Measurements from ENCODE around the gene NTMT2. TPM values are rescaled to one million over a fixed set of nuclear protein-coding genes. Genes with fewer than 3 reads are reported as not detected.
"Not testable (repeated sequence)": the region's sequence is repeated elsewhere in the genome, so short reads cannot be mapped to it uniquely, and the experiment has no call there.

The NTMT2 gene
- total RNA-seq, 2 donors from 2014 or later, result not detected

DNA sequence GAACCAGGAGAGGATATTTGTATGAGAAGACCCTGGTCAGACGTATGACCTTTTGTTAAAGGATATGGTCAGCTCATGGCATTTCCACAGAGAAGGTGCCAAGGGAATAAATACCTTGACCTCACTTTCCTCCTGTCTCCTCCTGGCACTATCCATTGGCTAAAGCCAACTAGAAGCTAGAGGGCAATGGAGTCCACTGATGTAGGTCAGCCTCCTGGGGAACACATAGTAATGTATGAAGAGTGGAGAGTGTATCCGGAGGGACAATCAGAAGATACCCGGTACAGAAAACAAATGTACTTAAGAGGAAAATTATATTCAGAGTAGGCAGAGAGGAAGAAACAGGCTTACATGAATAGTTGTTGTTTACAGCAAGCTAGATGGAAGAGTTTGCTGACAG, 698 bp upstream of the NTMT2 start:
- Mint-ChIP-seq H3K9me3 (peaks cover 12% of the 10 kb centered on the region), H3K36me3 (ENCODE audit: low read depth) (no peaks in the 10 kb centered on the region), H3K4me1 (peaks cover 4% of the 10 kb centered on the region), H3K4me3 (no peak overlapping the region), H3K27ac (no peak overlapping the region), H3K27me3 (peaks cover 5% of the 10 kb centered on the region)
- no peak for ATAC-seq (replicated peaks)

DNA sequence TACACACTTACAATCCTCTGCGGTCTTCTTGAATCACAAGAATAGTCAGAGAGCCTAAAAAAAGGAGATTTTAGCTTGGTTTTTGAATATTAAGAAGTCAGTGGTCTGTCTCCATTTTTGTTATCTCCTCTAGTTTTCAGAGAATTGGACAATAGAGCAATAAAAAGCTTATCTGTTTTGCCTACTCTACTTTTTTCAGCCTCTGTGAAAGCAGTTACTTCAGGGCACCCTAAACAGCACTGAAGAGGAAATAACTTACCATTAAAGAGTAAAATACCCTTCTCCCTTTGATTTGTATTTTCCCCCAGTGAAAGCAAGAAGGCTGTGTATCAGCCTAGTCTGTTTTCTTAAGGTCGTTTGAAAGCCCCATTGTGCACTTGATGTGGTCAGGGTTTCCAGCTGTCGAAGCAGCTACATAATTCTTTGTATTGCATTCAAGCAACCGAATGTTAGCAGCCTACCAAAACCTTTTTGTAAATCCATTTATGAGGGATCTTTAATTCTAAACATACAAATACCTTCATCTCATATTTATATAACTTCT, 1.0 kb downstream of the NTMT2 start:
- H3K27ac Mint-ChIP-seq, result no peak overlapping the region
- peaks cover 4% of the 10 kb centered on the region for H3K4me1 Mint-ChIP-seq
- no peaks in the 10 kb centered on the region for H3K36me3 Mint-ChIP-seq (ENCODE audit: low read depth)
- peak; percentile 19 for ATAC-seq (replicated peaks)
- H3K9me3 Mint-ChIP-seq, result peaks cover 12% of the 10 kb centered on the region
- peaks cover 5% of the 10 kb centered on the region for H3K27me3 Mint-ChIP-seq
- no peak overlapping the region for H3K4me3 Mint-ChIP-seq

DNA sequence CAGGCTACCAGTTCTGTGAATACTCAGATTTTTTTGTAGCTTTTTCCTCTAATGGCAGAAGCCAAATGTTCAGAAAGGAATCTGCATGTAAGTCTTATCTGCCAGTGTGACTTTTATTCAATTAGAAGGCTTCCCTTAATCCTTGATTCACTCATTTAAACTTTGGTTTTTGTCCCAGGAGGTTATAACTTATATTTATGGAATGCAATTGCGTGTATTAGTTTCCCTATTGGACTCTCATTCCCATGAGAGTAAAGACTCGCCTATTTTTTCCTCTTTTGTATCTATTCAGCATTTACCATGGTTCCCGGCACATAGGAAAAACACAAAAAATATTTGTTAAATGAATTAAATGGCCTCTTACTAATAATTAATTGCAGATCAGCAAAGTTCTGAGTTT, 3.5 kb downstream of the NTMT2 start:
- peaks cover 4% of the 10 kb centered on the region for H3K4me1 Mint-ChIP-seq

GRCh38 chr1:170150016-170150415, 4.3 kb downstream of the NTMT2 start:
- Mint-ChIP-seq H3K36me3 (ENCODE audit: low read depth) (no peaks in the 10 kb centered on the region), H3K27me3 (peaks cover 5% of the 10 kb centered on the region), H3K27ac (no peak overlapping the region), H3K4me1 (peaks cover 4% of the 10 kb centered on the region), H3K9me3 (peaks cover 9% of the 10 kb centered on the region), H3K4me3 (no peak overlapping the region)
- no peak for ATAC-seq (replicated peaks)

More for the DNA sequence above, 3.5 kb downstream of the NTMT2 start:
- no peaks in the 10 kb centered on the region for H3K36me3 Mint-ChIP-seq (ENCODE audit: low read depth)
- H3K9me3 Mint-ChIP-seq, result peaks cover 16% of the 10 kb centered on the region
- no peak overlapping the region for H3K4me3 Mint-ChIP-seq
- peaks cover 5% of the 10 kb centered on the region for H3K27me3 Mint-ChIP-seq
- no peak overlapping the region for H3K27ac Mint-ChIP-seq
- no peak for ATAC-seq (replicated peaks)

DNA sequence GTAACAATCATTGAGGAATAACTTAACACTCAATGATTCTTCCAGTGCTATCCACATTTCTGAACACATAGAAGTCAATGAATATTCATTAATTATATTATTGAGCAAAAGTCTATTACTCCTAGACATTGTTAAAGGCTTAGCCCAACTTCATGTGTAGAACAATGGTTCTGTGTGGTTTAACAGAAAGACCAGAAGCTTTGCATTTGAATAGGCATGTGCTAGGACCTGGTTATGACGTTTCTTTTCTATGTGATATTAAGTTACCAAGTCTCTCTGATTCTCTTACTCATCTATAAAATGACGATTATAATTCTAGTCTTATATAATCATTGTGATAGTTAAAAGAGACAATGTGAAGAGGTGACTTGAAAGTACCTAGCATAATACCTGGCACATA, 5.2 kb downstream of the NTMT2 start:
- H3K27ac Mint-ChIP-seq, result no peak overlapping the region
- H3K4me3 Mint-ChIP-seq, result no peak overlapping the region
- H3K4me1 Mint-ChIP-seq, result peaks cover 4% of the 10 kb centered on the region
- H3K9me3 Mint-ChIP-seq, result peaks cover 8% of the 10 kb centered on the region
- no peak for ATAC-seq (replicated peaks)
- H3K27me3 Mint-ChIP-seq, result no peaks in the 10 kb centered on the region
- no peaks in the 10 kb centered on the region for H3K36me3 Mint-ChIP-seq (ENCODE audit: low read depth)

DNA sequence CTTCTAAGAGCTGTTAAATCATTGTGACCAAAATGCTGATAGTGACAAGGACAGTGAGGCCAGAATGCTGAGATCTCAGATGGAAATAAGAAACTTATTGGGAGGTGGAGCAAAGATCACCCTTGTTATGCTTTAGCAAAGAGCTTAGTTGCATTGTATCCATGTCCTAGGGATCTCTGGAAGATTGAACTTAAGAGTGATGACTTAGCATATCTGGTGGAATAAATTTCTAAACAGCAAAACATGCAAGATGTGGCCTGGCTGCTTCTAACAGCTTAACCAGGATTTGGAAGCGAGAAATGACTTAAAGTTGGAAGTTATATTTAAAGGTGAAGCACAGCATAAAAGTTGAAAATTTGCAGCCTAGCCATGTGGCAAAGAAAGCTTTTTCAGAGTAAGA, 7.7 kb downstream of the NTMT2 start:
- no peaks in the 10 kb centered on the region for H3K27me3 Mint-ChIP-seq
- no peak overlapping the region for H3K27ac Mint-ChIP-seq
- peaks cover 8% of the 10 kb centered on the region for H3K9me3 Mint-ChIP-seq
- ATAC-seq (replicated peaks), result no peak
- H3K36me3 Mint-ChIP-seq (ENCODE audit: low read depth), result no peaks in the 10 kb centered on the region
- H3K4me1 Mint-ChIP-seq, result no peaks in the 10 kb centered on the region
- H3K4me3 Mint-ChIP-seq, result no peak overlapping the region

GRCh38 chr1:170155055-170155454, 9.3 kb downstream of the NTMT2 start:
- Mint-ChIP-seq H3K27ac (no peak overlapping the region), H3K36me3 (ENCODE audit: low read depth) (no peaks in the 10 kb centered on the region), H3K27me3 (peaks cover 4% of the 10 kb centered on the region), H3K4me1 (no peaks in the 10 kb centered on the region), H3K4me3 (no peak overlapping the region), H3K9me3 (peaks cover 8% of the 10 kb centered on the region)
- no peak for ATAC-seq (replicated peaks)

- H3K27ac Mint-ChIP-seq, result no peak overlapping the region
- no peak overlapping the region for H3K4me3 Mint-ChIP-seq
- peaks cover 8% of the 10 kb centered on the region for H3K9me3 Mint-ChIP-seq
- H3K36me3 Mint-ChIP-seq (ENCODE audit: low read depth), result no peaks in the 10 kb centered on the region
- no peak for ATAC-seq (replicated peaks)
- H3K4me1 Mint-ChIP-seq, result no peaks in the 10 kb centered on the region
- peaks cover 4% of the 10 kb centered on the region for H3K27me3 Mint-ChIP-seq
Observed at GRCh38 chr1:170156594-170156993, 10.8 kb downstream of the NTMT2 start.

- ATAC-seq (replicated peaks), result no peak
- Mint-ChIP-seq H3K9me3 (peaks cover 8% of the 10 kb centered on the region), H3K4me3 (no peak overlapping the region), H3K27ac (no peak overlapping the region), H3K27me3 (peaks cover 4% of the 10 kb centered on the region), H3K36me3 (ENCODE audit: low read depth) (no peaks in the 10 kb centered on the region), H3K4me1 (no peaks in the 10 kb centered on the region)
Observed at GRCh38 chr1:170157820-170158219, 12.1 kb downstream of the NTMT2 start.

DNA sequence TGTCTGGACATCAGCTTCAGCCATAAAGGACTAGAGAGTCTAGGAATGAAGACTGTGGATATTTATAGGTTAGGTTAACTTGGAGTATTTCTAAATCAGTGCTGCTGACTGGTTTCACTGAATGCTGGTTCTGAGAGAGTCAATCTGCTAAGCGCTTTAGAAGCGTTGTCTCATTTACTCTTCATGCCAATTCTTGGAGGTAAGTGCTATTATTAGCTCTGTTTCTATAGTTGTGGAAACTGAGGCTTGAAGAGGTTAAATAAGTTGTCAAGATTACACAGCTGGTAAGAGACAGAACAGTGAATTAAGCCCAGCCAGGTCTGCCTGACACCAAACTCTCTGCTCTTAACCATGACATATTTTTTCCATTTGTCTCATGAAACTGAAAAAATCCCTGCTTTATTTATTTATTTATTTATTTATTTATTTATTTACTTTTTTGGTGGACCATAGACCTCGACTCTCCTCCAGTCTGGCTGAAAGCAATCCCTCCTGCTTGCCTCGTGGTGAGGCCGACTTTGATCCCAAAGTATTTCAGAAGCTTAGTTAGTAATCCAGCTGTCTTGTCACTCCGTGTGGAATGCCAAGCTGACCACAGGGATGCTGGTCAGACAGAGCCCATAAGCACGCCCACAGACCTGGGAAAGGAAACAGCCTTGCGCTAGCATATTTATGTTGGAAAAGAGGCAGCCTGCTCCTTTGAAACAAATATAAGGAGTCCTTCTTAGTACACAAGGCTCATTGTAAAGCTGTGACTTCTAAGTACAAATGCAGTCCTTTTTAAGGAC, 16.9 kb downstream of the NTMT2 start:
- Mint-ChIP-seq H3K9me3 (no peaks in the 10 kb centered on the region), H3K27ac (no peak overlapping the region), H3K4me1 (no peaks in the 10 kb centered on the region), H3K27me3 (peaks cover 4% of the 10 kb centered on the region), H3K36me3 (ENCODE audit: low read depth) (no peaks in the 10 kb centered on the region), H3K4me3 (no peak overlapping the region)
- ATAC-seq (replicated peaks), result no peak

- peak; percentile 35 for ATAC-seq (replicated peaks)
- H3K27ac Mint-ChIP-seq, result no peak overlapping the region
- no peak overlapping the region for H3K4me3 Mint-ChIP-seq
Observed at GRCh38 chr1:170164103-170164763, 18.5 kb downstream of the NTMT2 start.

GRCh38 chr1:170166518-170167180, 20.9 kb downstream of the NTMT2 start:
- peaks cover 5% of the 10 kb centered on the region for H3K4me1 Mint-ChIP-seq
- H3K27me3 Mint-ChIP-seq, result no peaks in the 10 kb centered on the region
- ATAC-seq (replicated peaks), result no peak
- no peak overlapping the region for H3K27ac Mint-ChIP-seq
- H3K9me3 Mint-ChIP-seq, result peaks cover 20% of the 10 kb centered on the region
- no peaks in the 10 kb centered on the region for H3K36me3 Mint-ChIP-seq (ENCODE audit: low read depth)
- no peak overlapping the region for H3K4me3 Mint-ChIP-seq

More at GRCh38 chr1:170164103-170164763, 18.5 kb downstream of the NTMT2 start:
- no peaks in the 10 kb centered on the region for H3K9me3 Mint-ChIP-seq
- no peaks in the 10 kb centered on the region for H3K36me3 Mint-ChIP-seq (ENCODE audit: low read depth)
- peaks cover 4% of the 10 kb centered on the region for H3K27me3 Mint-ChIP-seq
- peaks cover 5% of the 10 kb centered on the region for H3K4me1 Mint-ChIP-seq

- peak overlapping the region; percentile 38 for H3K4me3 Mint-ChIP-seq
- H3K9me3 Mint-ChIP-seq, result peaks cover 24% of the 10 kb centered on the region
- H3K36me3 Mint-ChIP-seq (ENCODE audit: low read depth), result no peaks in the 10 kb centered on the region
- no peak overlapping the region for H3K27ac Mint-ChIP-seq
- H3K27me3 Mint-ChIP-seq, result no peaks in the 10 kb centered on the region
- peaks cover 5% of the 10 kb centered on the region for H3K4me1 Mint-ChIP-seq
- no peak for ATAC-seq (replicated peaks)
Observed at GRCh38 chr1:170168265-170168664, 22.5 kb downstream of the NTMT2 start.

GRCh38 chr1:170170513-170170912, 24.8 kb downstream of the NTMT2 start:
- not testable (repeated sequence) for H3K4me1 Mint-ChIP-seq

More at GRCh38 chr1:170170513-170170912, 24.8 kb downstream of the NTMT2 start:
- H3K27me3 Mint-ChIP-seq; ATAC-seq (replicated peaks); H3K36me3 Mint-ChIP-seq (ENCODE audit: low read depth); H3K27ac Mint-ChIP-seq; H3K4me3 Mint-ChIP-seq: not testable (repeated sequence)
- peaks cover 24% of the 10 kb centered on the region for H3K9me3 Mint-ChIP-seq

Measured in activated T-helper 17 cell treated with anti-CD3 and anti-CD28 coated beads, Interleukin-2, amount 50 U/mL, for 72 hours (primary cell).